HL-60 (cell line): ENCODE data around the gene ARHGEF7.

ENCODE experiments used
- DNase-seq, 2 experiments: peaks; one replicate each; pipeline ENCODE4 v3.0.0-alpha.2; 2010 to 2020; ENCODE audit warnings: low read depth in 1 of 2, low spot score in 1 of 2
- H3K27ac ChIP-seq: fragments of 250-450 bp; sonication (Bioruptor Pico); replicated peaks from 2 replicates; pipeline ENCODE4 v1.5.1; 2020; ENCODE audit warnings: mild to moderate bottlenecking, moderate library complexity
- H3K27me3 ChIP-seq: fragments of 250-450 bp; sonication (Bioruptor Pico); 2 replicates; pipeline ENCODE4 v1.5.1; 2021; ENCODE audit warnings: mild to moderate bottlenecking, moderate library complexity; ENCODE audit not compliant: insufficient read depth, poor library complexity, severe bottlenecking
- H3K4me3 ChIP-seq: replicated peaks from 2 replicates; pipeline ENCODE4 v1.5.1; 2011; ENCODE audit warnings: mild to moderate bottlenecking, control low read depth, low read length; ENCODE audit not compliant: insufficient read depth
- CTCF ChIP-seq: IDR thresholded peaks from one replicate; pipeline ENCODE4 v1.5.1; 2011; ENCODE audit warnings: low read length, control low read depth, inconsistent platforms; ENCODE audit not compliant: insufficient read depth
- GABPA ChIP-seq: IDR thresholded peaks from 2 replicates; pipeline ENCODE4 v1.6.1; 2012; ENCODE audit warnings: low read depth
- POLR2AphosphoS5 ChIP-seq: IDR thresholded peaks from 2 replicates; pipeline ENCODE4 v1.6.1; 2012; ENCODE audit warnings: low read depth
- REST ChIP-seq: IDR thresholded peaks from 2 replicates; pipeline ENCODE4 v1.6.1; 2012; ENCODE audit warnings: low read depth; ENCODE audit not compliant: insufficient replicate concordance
- SPI1 ChIP-seq: IDR thresholded peaks from 2 replicates; pipeline ENCODE4 v1.6.1; 2012; ENCODE audit warnings: low read depth, mild to moderate bottlenecking, borderline replicate concordance

ARHGEF7 gene

GRCh38 chr13:111328574-111329410 lies 213.7 kb downstream of the ARHGEF7 start:
- TF ChIP-seq CTCF = no peak
- no peak for TF ChIP-seq POLR2AphosphoS5
- TF ChIP-seq GABPA = no peak
- no peak for TF ChIP-seq SPI1
- TF ChIP-seq REST = no peak
- H3K4me3 ChIP-seq = no peak overlapping the region
- peaks cover 4% of the 10 kb centered on the region for H3K27me3 ChIP-seq
- DNase-seq = no peak
- H3K27ac ChIP-seq = no peak overlapping the region

- no peaks in the 10 kb centered on the region for H3K27me3 ChIP-seq
- TF ChIP-seq REST (no peak), CTCF (no peak), SPI1 (no peak), GABPA (no peak), POLR2AphosphoS5 (no peak)
- H3K27ac ChIP-seq = no peak overlapping the region
- H3K4me3 ChIP-seq = no peak overlapping the region
- DNase-seq = no peak
Observed at GRCh38 chr13:111329641-111330040, 214.5 kb downstream of the ARHGEF7 start.

- Histone ChIP-seq H3K27ac (no peak overlapping the region), H3K27me3 (no peaks in the 10 kb centered on the region), H3K4me3 (no peak overlapping the region)
- TF ChIP-seq SPI1 (no peak), GABPA (no peak), CTCF (no peak), POLR2AphosphoS5 (no peak), REST (no peak)
- no peak for DNase-seq
Observed at GRCh38 chr13:111330066-111330610, 215.0 kb downstream of the ARHGEF7 start.
